UCSD-AML1 (cell line): ENCODE measurements around the gene NPC1.
"Not testable (repeated sequence)": the region's sequence is repeated elsewhere in the genome, so short reads cannot be mapped to it uniquely, and the experiment has no call there.

Source experiments
- DNase-seq: peaks from one replicate; lab custom pipeline; 2025; ENCODE audit not compliant: unreplicated experiment; lab: John Stamatoyannopoulos, UW

The NPC1 gene

DNA sequence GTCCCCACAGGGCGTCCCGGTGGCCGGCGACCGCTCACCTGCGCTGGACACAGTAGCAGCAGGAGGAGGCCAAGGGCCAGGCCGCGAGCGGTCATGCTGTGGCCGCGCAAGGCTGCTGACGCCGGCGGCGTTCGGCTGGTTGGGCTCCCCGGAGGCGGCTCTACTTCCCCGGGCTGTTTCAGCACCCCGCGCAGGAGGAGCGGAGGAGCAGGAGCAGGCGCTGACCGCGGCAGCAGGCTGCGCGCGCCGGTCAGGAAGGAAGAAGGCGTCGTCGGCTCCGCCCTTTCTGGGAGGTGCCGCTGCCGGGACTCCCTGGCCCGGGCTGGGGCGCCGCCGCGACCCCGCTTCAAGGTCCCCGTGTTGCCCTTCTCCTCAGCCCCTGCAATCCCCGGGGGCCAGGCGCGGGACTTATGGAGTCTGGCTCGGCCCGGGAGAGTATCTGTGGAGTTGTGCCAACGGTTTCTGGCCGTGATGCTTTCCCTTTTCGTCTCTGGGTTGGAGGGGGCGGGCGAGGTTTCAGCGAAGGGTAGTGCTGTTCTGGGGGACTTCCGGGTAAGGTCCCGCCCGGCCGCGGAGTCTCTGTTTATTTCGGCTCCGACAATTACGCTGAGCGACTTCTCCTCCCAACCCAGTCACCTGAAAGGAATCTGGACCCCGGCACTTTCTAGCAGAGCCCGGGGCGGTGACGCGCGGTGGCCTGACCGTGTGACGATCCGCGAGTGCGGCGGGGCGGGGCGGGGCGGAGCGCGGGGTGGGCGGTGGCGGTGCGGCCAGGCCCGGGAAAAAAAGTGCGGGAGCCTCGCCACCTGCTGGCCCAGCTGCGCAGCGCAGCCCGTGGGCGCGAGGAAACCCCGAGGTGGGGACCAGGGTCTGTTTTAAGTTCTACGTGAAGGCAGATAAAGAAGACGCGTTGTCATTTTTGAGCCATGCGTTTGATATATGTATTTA, at the start of gene NPC1:
Gene NPC1 (minus strand): TSS at position 258 of the 948 bp plus-strand sequence. CDS start 163 bp downstream, at position 95.
- DNase-seq: peak; percentile 93

DNA sequence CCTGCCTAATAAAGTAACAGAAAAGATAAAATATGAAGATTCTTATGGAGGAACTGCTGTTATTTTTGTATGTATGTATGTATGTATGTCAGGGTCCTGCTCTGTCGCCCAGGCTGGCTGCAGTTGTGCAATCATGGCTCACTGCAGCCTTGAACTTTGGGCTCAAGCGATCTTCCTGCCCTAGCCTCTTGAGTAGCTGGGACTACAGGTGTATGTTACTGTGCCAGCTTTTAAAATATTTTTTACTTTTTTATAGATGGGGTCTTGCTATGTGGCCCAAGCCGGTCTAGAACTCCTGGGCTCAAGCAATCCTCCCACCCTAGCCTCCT, 49.7 kb upstream of the NPC1 start:
- DNase-seq: no peak

DNA sequence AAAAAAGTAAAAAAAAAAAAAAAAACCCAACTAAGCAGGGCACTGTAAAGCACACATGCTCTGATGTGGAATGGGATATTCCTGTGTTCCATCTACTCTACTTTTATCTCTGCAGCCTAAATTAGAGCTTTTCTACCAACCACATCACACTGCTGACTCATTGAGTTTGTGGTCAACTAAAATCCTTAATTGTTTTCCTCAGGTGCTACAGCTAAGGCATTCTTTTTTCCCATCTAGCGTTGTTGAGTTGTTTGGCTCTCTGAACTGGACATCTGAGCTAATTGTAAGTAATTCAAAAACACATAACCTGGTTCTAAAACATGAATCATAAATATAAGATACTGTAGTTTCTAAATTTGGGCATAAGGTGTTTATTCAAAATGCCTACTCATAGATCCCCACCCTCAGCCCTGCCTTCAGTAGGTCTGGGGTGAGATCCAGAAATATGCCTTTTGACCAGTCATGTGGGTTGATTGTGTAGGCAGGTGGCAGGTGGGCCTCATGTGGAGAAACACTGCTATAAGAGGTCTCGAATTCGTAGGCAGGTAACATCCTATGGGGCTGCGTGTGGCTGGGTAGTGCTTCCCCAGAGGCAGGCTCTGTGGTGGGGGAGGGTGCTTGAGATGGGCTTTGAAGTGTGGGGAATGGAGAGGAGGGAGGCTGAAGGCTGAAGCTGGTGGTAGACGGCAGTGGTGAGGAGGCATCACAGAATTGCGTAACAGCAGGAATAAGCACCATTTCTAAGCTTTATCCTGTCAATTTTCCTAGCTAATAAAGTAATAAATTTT, 49.2 kb upstream of the NPC1 start:
- DNase-seq: no peak

DNA sequence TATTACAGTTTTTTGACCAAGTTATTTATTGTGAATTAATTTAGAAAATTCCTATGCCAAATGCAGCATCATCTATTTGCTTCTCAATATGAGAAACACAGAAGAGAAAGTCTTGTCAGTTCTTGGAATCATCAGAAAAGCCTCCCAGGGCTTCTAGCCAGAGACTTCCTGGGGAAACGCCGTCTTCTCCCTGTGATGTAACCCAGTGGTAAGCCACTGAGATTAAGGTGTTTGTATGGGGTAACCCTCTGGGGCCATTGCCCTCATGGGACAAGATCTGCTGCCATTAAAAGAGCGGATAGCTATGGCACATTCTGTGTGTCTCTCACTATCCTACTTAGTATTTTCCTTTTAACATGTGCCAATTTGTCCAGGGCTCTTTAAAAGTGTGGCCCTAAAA, 48.4 kb upstream of the NPC1 start:
- DNase-seq: no peak

DNA sequence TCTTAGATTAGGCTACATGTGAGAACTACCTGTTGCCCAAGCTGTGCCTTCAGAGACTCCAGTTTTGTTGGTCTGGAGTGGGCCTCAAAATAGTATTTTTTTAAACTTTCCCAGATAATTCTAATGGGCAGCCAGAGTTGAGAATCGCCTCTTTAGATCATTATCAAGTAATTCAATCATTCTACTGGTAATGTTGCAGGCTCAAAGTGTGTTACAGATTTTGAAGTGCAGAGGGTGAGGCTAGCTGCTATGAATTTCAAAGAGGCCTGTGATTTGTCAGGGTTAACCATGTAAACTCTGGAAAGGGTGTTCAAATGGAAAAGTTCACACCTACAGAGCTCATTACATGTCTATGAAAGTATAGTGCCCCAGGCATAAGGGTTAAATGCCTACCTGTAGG, 46.3 kb upstream of the NPC1 start:
- no peak for DNase-seq

DNA sequence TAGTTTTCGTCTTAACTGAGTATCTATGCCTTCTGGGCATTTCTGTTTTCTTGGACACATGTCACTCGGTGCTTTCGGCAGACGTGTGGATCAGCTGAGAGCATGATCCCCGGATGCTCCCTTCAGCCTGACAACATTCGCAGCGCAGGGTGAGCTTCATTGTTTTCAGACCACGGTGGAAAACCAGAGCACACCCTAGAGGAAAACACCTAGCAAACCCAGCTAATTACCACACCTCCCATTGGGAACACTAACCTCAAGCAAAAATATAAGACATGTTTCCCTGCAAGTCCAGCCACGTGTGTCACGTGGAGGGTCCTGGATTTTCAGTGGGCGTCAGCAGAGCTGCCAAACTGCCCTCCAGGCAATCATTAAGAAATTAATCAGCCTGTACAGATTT, 45.4 kb upstream of the NPC1 start:
- DNase-seq: no peak

DNA sequence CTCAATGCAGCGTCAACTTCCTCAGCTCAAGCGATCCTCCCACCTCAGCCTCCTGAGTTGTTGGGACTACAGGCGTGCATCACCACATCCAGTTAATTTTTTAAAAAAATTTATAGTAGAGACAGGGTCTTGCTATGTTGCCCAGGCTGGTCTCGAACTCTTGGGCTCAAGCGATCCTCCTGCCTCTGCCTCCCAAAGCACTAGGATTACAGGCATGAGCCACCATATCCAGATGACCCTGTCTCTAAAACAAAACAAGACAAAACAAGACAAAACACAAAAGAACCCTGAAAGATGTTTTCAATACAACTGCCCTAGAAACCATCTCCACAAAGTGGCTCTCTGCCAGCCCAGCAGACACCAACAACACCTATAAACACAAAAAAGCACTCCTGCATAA, 45.0 kb upstream of the NPC1 start:
- DNase-seq: no peak

DNA sequence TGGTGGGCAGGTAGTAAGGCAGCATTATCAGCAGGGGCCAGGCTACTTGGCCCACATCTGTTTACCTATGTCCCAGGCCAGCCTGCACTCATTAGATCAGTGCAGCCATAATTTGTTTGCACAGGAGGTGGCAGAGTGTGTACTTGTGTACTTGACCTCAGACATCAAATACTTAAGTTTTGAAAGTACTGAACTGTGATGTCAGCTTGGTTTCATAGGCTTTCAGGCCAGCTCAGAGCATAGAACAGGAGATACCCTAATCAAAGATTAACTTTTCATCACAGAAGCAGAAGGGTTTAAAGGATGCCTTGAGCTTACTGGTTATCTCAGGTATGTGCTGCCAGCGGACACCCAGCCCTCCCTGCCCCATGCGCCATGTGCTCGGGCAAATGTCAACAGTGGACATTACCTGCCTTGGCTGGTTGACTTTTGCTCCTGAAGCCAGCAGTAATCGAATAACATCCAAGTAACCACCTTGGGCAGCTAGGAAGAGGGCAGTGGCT, 43.2 kb upstream of the NPC1 start:
- no peak for DNase-seq

DNA sequence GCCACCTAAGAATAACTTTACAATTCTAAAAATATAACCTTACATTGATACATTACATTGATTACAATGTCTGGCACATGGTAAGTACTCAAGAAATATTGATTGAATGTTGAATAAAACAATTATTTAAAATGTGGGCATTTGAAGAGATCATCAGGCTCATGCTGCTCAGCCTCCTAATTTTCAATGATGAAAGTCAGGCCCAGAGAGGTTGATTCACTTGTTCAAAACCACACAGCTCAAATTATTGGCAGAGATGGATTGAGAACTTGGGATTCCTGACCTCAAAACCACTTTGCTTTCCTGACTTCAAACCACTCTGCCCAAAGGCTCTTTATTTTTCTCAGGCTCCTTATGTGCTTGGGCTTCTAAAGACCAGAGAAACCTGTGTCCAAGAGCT, 41.7 kb upstream of the NPC1 start:
- no peak for DNase-seq

DNA sequence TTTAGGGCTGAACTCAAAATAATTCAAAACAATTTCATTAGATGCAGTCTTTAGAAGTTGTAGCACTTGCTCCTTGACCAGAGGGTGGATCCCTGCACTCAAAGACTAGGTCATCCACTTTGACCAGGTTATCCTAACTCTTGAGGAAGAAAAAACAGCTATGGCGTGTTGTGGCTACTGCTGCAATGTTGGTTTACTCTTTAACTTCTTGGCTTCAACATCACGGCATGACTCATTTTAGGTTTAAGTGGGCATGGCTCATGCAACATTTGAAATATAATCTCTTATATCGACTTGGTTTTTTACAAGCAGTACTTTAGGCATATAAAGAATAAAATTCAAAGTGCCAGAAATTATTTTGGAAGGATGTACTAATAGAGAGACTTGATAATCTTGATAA, 41.0 kb upstream of the NPC1 start:
- no peak for DNase-seq

DNA sequence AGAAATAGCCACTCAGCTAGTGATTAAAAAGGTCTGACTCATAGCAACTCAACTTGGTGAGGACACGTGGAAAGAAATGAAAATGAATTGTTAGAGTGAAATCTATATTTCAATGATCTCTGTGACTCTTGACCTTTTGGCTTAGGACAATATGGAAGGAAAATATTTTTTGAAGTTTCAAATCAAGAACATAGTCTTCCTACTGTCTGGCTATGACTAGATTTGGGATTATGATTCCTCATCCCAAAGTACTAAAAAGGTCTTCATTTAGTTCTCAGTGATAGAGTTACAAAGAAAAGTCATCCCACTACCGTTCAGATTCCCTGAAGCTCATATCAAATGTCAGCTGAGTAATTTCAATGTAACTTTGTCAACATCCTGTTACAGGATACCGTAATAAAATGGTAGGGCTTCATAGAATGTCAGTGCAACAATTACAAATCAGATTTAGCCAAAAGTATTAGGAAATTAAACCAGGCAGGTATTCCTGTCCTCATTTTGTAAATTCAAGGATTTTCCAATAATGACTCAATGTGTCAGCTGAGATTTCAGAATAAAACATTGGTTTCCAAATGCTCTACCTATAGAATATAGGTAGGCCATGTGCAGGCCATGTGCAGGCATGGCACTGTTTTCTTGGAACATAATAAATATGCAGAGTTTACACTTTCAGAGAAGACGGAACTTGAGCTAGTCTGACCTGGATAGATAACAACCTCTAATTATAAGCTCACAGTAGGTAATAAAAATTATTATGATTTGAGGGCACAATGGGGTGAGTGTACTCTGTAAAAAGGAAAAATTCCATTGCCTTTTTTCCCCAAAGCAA, 40.4 kb upstream of the NPC1 start:
- DNase-seq: no peak

DNA sequence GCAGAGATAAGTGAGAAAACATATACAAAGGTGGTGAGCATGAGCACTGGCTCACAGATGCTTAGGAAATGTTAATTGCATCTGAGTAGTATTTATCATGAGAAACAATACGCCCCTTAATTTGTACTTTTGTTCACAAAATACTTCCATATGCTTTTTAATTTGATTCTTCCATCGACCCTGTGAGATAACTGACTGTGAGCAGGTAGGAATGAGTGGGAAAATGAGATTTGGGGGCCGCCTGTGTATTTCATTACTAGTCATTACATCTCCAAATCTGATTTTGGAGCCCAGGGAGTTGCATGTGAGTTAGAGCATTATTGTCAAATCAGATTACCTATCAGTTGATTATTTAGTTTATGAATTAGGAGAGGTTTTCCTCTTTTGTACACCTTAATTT, 36.7 kb upstream of the NPC1 start:
- no peak for DNase-seq

DNA sequence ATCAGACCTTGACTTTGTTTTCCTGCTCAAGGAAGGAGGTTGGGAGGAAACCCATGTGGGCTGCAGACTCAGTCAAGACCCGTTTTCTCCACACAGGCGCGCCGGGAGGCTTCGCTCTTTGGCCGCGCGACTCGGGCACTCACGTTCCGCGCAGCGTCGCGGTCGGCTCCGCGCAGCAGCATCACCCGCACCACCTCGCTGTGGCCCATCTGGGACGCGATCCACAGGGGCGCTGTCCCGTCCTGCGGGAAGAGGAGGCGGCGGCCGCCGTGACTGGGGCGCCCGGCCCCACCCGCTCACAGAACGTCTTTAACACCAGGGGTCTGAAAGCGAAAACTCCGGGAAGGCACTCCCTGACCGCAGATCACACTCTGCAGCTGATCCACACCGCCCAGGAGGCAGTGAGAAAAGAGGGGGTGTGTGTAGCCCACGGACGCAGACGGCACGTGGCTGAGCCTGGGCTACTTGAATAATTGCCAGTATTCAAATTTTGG, 33.1 kb upstream of the NPC1 start:
- no peak for DNase-seq

DNA sequence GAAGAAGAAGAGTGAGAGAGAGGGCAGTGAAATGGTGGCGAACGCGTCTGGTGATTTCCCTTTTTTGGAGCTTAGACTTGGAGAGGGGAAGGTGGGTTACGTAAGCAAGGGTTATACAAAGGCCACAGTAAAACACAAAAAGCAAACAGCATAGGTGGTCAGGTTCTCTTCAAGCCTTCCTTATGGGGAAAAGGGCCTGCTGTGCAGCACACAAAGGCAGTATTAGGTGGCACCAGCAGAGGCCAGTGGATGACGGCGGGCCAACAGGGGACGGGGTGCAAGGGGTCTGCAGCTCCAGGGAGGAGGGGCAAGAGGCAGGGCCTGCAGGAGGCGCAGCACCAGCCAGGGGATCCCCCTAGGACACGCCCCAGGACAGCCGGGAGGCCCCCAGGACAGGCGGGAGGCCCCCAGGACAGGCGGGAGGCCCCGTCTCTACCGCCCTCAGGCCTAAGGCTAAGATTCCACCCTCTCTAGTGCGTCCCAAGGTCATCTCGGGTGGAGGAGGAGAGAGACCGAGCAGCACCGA, 32.6 kb upstream of the NPC1 start:
- DNase-seq: no peak

DNA sequence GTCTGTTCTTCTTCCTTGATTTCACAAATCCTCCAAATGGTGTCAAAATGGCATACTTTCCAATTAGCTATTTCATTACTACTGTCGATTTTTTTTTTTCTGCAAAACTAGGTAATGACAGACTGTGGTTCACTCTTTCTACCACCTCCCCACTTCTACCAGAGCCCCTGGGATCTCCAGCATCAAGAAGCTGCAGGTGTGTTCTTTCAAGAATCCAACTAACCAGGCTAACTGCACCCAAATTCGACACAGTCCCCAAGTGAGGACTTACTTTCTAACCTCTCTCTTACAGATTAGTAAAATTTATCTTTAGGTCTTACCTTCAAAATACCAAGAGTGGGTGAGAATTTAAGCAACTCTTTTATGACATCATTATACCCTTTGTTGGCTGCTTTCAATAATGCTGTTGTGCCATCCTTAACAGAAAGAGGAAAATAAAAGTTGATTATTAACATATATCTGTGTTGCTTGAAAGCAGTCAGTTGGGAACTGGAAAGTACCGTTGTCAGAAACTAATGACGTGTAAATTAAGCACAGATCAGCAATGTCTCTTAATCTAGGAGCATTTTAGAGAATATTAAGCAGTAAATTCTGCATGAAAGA, 31.2 kb upstream of the NPC1 start:
- DNase-seq: no peak

DNA sequence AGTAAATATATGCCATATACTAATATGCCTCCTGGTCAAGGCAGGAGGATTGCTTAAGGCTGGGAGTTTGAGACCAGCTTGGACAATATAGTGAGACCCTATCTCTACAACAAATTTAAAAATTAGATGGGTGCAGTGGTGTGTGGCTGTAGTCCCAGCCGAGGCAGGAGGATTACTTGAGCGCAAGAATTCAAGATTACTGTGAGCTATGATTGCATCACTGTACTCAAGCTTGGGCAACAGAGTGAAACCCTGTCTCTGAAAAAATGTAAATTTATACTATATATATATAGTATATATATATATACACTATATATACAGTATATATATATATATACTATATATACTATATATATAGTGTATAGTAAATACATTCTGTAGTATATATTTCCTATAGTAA, 30.0 kb upstream of the NPC1 start:
- no peak for DNase-seq

DNA sequence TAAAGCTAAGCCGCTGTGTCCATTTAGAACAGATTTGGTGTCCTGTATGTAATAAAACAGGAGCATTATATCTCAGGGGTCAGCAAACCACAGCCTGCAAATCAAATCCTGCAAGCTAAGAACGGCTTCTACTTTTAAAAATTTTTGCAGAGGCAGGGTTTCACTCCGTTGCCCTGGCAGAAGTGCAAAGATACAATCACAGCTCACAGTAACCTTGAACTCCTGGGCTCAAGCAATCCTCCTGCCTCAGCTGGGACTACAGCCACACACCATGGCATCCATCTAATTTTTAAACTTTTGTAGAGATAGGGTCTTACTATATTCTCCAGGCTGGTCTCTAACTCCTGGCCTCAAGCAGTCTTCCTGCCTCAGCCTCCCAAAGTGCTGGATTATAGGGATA, 28.6 kb upstream of the NPC1 start:
- DNase-seq: no peak

DNA sequence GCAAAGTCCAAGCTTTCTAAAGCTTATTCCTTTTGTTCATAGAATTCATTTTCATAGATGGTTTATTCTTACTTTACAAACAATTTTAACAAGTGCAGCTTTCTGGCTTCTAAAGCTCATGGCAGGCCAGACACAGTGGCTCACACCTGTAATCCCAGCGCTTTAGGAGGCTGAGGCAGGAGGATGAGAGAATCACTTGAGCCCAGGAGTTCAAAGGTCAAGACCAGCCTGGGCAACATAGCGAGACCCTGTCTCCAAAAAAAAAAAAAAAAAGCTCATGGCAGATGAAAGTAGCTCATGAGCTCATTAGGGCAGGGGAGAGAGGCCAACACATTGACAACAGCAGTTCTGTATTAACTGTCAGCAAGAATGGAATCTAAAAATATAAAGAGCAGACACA, 28.1 kb upstream of the NPC1 start:
- no peak for DNase-seq

DNA sequence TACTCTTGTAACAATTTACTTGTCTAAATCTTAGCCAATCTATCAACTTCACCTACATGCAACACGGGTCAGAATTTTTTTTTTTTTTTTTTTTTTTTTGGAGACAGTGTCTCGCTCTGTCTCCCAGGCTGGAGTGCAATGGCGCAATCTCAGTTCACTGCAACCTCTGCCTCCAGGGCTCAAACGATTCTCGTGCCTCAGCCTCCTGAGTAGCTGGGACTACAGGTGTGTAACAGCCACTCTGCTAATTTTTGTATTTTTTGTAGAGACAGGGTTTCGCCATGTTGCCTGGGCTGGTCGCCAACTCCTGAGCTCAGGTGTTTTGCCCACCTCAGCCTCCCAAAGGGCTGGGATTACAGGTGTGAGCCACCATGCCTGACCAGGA, 26.8 kb upstream of the NPC1 start:
- not testable (repeated sequence) for DNase-seq

DNA sequence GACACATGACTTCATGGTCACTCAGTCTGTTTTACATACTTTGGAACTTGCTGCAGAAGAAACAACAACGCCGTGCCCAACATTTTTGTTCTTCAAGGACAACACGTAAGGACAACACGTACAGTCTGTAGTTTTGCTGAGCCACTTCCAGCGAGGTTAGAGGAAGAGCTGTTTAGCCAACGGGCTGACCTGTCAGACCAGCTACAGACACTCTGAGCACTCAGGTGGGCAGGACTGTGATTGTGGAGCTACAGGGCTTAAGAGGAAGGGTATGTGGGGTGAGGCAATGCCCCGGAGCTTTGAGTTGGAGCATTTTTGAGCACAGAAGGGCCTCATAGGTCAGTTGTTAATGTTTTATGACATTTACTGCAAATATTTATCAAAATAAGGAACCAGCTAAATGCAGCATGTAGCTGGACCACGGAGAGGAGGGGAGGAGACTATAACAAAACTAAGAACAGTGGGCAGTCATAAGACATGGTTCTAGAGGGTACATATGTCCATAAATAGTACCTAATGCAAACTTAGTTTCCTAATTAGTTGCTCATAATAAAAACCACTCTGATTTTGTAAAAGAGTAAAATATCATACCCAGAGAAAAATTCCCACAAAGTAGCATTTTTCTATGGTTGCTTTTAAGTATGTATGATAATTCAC, 26.3 kb upstream of the NPC1 start:
- no peak for DNase-seq
